ENCODE results near the gene VSTM4.

The VSTM4 gene

GRCh38 chr10:49115015-49115795 is at the start of gene VSTM4:
VSTM4 (minus strand) TSS chr10:49115522; CDS start chr10:49115485, 37 bp downstream.
- DNase-seq = no peak

- DNase-seq = no peak
These were observed 49.4 kb upstream of the VSTM4 start for GRCh38 chr10:49164559-49165188.

GRCh38 chr10:49163741-49164140 is 48.4 kb upstream of the VSTM4 start:
- DNase-seq = no peak

- no peak for DNase-seq
These were observed 47.5 kb upstream of the VSTM4 start for GRCh38 chr10:49162761-49163310.

- no peak for DNase-seq
These were observed 46.7 kb upstream of the VSTM4 start for GRCh38 chr10:49162063-49162462.

- no peak for DNase-seq
These were observed 46.2 kb upstream of the VSTM4 start for GRCh38 chr10:49161411-49161997.

- no peak for DNase-seq
These were observed 45.5 kb upstream of the VSTM4 start for GRCh38 chr10:49160814-49161213.

GRCh38 chr10:49160110-49160509 is 44.8 kb upstream of the VSTM4 start:
- no peak for DNase-seq

- DNase-seq = no peak
These were observed 43.6 kb upstream of the VSTM4 start for GRCh38 chr10:49158915-49159314.

- no peak for DNase-seq
These were observed 43.1 kb upstream of the VSTM4 start for GRCh38 chr10:49158404-49158803.

- DNase-seq = no peak
These were observed 41.9 kb upstream of the VSTM4 start for GRCh38 chr10:49157229-49157628.

GRCh38 chr10:49154641-49155040 is 39.3 kb upstream of the VSTM4 start:
- DNase-seq = no peak

GRCh38 chr10:49153971-49154370 is 38.6 kb upstream of the VSTM4 start:
- no peak for DNase-seq

- DNase-seq = no peak
These were observed 37.8 kb upstream of the VSTM4 start for GRCh38 chr10:49153115-49153514.

- DNase-seq = no peak
These were observed 37.3 kb upstream of the VSTM4 start for GRCh38 chr10:49152663-49153062.

GRCh38 chr10:49152037-49152436 is 36.7 kb upstream of the VSTM4 start:
- DNase-seq = no peak

- DNase-seq = no peak
These were observed 36.2 kb upstream of the VSTM4 start for GRCh38 chr10:49151481-49151880.

- DNase-seq = no peak
These were observed 35.7 kb upstream of the VSTM4 start for GRCh38 chr10:49151025-49151445.

GRCh38 chr10:49150426-49150825 is 35.1 kb upstream of the VSTM4 start:
- DNase-seq = no peak

GRCh38 chr10:49149881-49150280 is 34.6 kb upstream of the VSTM4 start:
- DNase-seq = no peak

- DNase-seq = no peak
These were observed 28.9 kb upstream of the VSTM4 start for GRCh38 chr10:49144058-49144720.

GRCh38 chr10:49143249-49143648 is 27.9 kb upstream of the VSTM4 start:
- no peak for DNase-seq
